WTC11 (cell line): ENCODE data around the gene CHRM5. TPM values are rescaled to one million over a fixed set of nuclear protein-coding genes. Genes with fewer than 3 reads are reported as not detected.

ENCODE experiments used
- ATAC-seq: fragments of 200-7000 bp; cut with Tn5 transposase; 2 replicates; pipeline ENCODE4 v1.10.0; 2021; ENCODE audit warnings: mild to moderate bottlenecking, moderate library complexity
- Bru-seq: library from RNA; stranded (reverse); fragments of 400-500 nt; gene quantifications from one replicate; lab custom pipeline; 2021; lab: Mats Ljungman, UMichigan
- CTCF ChIA-PET: fragments of 300-600 bp; sonication (Branson Sonifier 250); formaldehyde crosslinking; loops from one replicate; lab custom pipeline; 2021; ENCODE audit warnings: antibody characterized with exemption; lab: Charles Lee
- POLR2A ChIA-PET: fragments of 350-600 bp; sonication (Branson Sonifier 250); formaldehyde crosslinking; loops from one replicate; lab custom pipeline; 2021; ENCODE audit warnings: antibody characterized with exemption; lab: Charles Lee
- DNase-seq: peaks from one replicate; pipeline ENCODE4 v3.0.0; 2021; ENCODE audit warnings: low spot score
- H3K27ac Mint-ChIP-seq: 2 replicates; pipeline ENCODE4 v1.8.0; 2021; ENCODE audit warnings: mixed read lengths
- H3K27me3 Mint-ChIP-seq: 2 replicates; pipeline ENCODE4 v1.8.0; 2021; ENCODE audit warnings: low read depth, mild to moderate bottlenecking, moderate library complexity, mixed read lengths
- H3K36me3 Mint-ChIP-seq: 2 replicates; pipeline ENCODE4 v1.8.0; 2021; ENCODE audit warnings: mixed read lengths
- H3K4me1 Mint-ChIP-seq: 2 replicates; pipeline ENCODE4 v1.8.0; 2022; ENCODE audit warnings: mixed read lengths
- H3K4me3 Mint-ChIP-seq: 2 replicates; pipeline ENCODE4 v1.8.0; 2021; ENCODE audit warnings: mild to moderate bottlenecking, moderate library complexity, mixed read lengths
- H3K9me3 Mint-ChIP-seq: 2 replicates; pipeline ENCODE4 v1.8.0; 2021; ENCODE audit warnings: mixed read lengths
- ATF1 ChIP-seq: sonication (generic); formaldehyde crosslinking; IDR thresholded peaks from 2 replicates; pipeline ENCODE4 v1.8.1; 2023; ENCODE audit warnings: mild to moderate bottlenecking, moderate library complexity, missing genetic modification reagents
- ELF4 ChIP-seq: sonication (generic); formaldehyde crosslinking; IDR thresholded peaks from 2 replicates; pipeline ENCODE4 v1.8.1; 2022; ENCODE audit warnings: low read depth, mild to moderate bottlenecking, moderate library complexity, missing genetic modification reagents
- FOXK1 ChIP-seq: sonication (generic); formaldehyde crosslinking; IDR thresholded peaks from 2 replicates; pipeline ENCODE4 v1.8.0; 2022; ENCODE audit warnings: mild to moderate bottlenecking, moderate library complexity, missing genetic modification reagents
- JUN ChIP-seq: sonication (generic); formaldehyde crosslinking; IDR thresholded peaks from 2 replicates; pipeline ENCODE4 v1.8.0; 2023; ENCODE audit warnings: mild to moderate bottlenecking, missing genetic modification reagents
- NR1H2 ChIP-seq: sonication (generic); formaldehyde crosslinking; IDR thresholded peaks from 2 replicates; pipeline ENCODE4 v1.9.0; 2021; ENCODE audit warnings: mild to moderate bottlenecking, moderate library complexity, missing genetic modification reagents
- NR2C2 ChIP-seq: sonication (generic); formaldehyde crosslinking; IDR thresholded peaks from 2 replicates; pipeline ENCODE4 v1.8.0; 2022; ENCODE audit warnings: mild to moderate bottlenecking, missing genetic modification reagents
- OVOL2 ChIP-seq: fragments of 250-450 bp; sonication (Bioruptor Pico); IDR thresholded peaks from 2 replicates; pipeline ENCODE4 v1.9.0; 2021; ENCODE audit warnings: mild to moderate bottlenecking, borderline replicate concordance
- PRRX2 ChIP-seq: fragments of 250-450 bp; sonication (Bioruptor Pico); IDR thresholded peaks from 2 replicates; pipeline ENCODE4 v1.8.0; 2021; ENCODE audit warnings: mild to moderate bottlenecking
- RELA ChIP-seq: sonication (generic); formaldehyde crosslinking; IDR thresholded peaks from 2 replicates; pipeline ENCODE4 v1.8.1; 2022; ENCODE audit warnings: missing genetic modification reagents, mild to moderate bottlenecking, borderline replicate concordance
- SMAD3 ChIP-seq: sonication (generic); formaldehyde crosslinking; IDR thresholded peaks from 2 replicates; pipeline ENCODE4 v1.8.0; 2022; ENCODE audit warnings: missing genetic modification reagents, mild to moderate bottlenecking, borderline replicate concordance
- SMAD4 ChIP-seq: sonication (generic); formaldehyde crosslinking; IDR thresholded peaks from 2 replicates; pipeline ENCODE4 v1.8.0; 2022; ENCODE audit warnings: mild to moderate bottlenecking, missing genetic modification reagents
- TCF7 ChIP-seq: sonication (generic); formaldehyde crosslinking; IDR thresholded peaks from 2 replicates; pipeline ENCODE4 v1.8.0; 2022; ENCODE audit warnings: mild to moderate bottlenecking, low read depth, missing genetic modification reagents, moderate library complexity
- TEAD4 ChIP-seq: sonication (generic); formaldehyde crosslinking; IDR thresholded peaks from 2 replicates; pipeline ENCODE4 v1.8.0; 2022; ENCODE audit warnings: mild to moderate bottlenecking, missing genetic modification reagents
- TP53 ChIP-seq: sonication (generic); formaldehyde crosslinking; IDR thresholded peaks from 2 replicates; pipeline ENCODE4 v1.8.1; 2023; ENCODE audit warnings: mild to moderate bottlenecking, missing genetic modification reagents
- ZNF138 ChIP-seq: sonication (generic); formaldehyde crosslinking; conservative IDR thresholded peaks from 2 replicates; pipeline ENCODE4 v1.8.1; 2022; ENCODE audit warnings: mild to moderate bottlenecking, moderate library complexity, missing genetic modification reagents
- ZNF232 ChIP-seq: sonication (generic); formaldehyde crosslinking; IDR thresholded peaks from 2 replicates; pipeline ENCODE4 v1.8.0; 2022; ENCODE audit warnings: mild to moderate bottlenecking, missing genetic modification reagents
- ZNF263 ChIP-seq: sonication (generic); formaldehyde crosslinking; IDR thresholded peaks from 2 replicates; pipeline ENCODE4 v1.8.1; 2022; ENCODE audit warnings: low read depth, mild to moderate bottlenecking, moderate library complexity, missing genetic modification reagents
- ZNF416 ChIP-seq: fragments of 250-450 bp; sonication (Bioruptor Pico); IDR thresholded peaks from 2 replicates; pipeline ENCODE4 v1.9.0; 2021; ENCODE audit warnings: mild to moderate bottlenecking, inconsistent platforms
- long read RNA-seq, 3 experiments: library from RNA in 1 of 3; library from capped mRNA in 1 of 3; library from polyadenylated mRNA in 1 of 3; unstranded in 2 of 3; stranded (forward) in 1 of 3; transcript quantifications; one replicate each; pipeline ENCODE4 v2.0.0, GENCODE V29; 2021
- total RNA-seq: library from RNA; stranded (reverse); gene quantifications from 3 replicates; pipeline ENCODE4 v1.2.3, GENCODE V29; 2021
- TF ChIP-seq, protein P1 (sequence below): sonication (generic); formaldehyde crosslinking; IDR thresholded peaks from 2 replicates; pipeline ENCODE4 v1.8.1; 2022; ENCODE audit warnings: low read depth, mild to moderate bottlenecking, moderate library complexity, missing genetic modification reagents, borderline replicate concordance
- TF ChIP-seq, protein P2 (sequence below): sonication (generic); formaldehyde crosslinking; IDR thresholded peaks from 2 replicates; pipeline ENCODE4 v1.8.1; 2022; ENCODE audit warnings: missing genetic modification reagents, borderline replicate concordance
- TF ChIP-seq, protein P3 (sequence below): fragments of 250-450 bp; sonication (Bioruptor Pico); IDR thresholded peaks from 2 replicates; pipeline ENCODE4 v2.1.2; 2022; ENCODE audit warnings: mild to moderate bottlenecking, moderate library complexity
- TF ChIP-seq, protein P4 (sequence below): sonication (generic); formaldehyde crosslinking; IDR thresholded peaks from 2 replicates; pipeline ENCODE4 v1.8.1; 2023; ENCODE audit warnings: mild to moderate bottlenecking, missing genetic modification reagents, moderate library complexity
- TF ChIP-seq, protein P5 (sequence below): sonication (generic); formaldehyde crosslinking; IDR thresholded peaks from 2 replicates; pipeline ENCODE4 v1.8.0; 2023; ENCODE audit warnings: mild to moderate bottlenecking, missing genetic modification reagents

The CHRM5 gene, protein sequence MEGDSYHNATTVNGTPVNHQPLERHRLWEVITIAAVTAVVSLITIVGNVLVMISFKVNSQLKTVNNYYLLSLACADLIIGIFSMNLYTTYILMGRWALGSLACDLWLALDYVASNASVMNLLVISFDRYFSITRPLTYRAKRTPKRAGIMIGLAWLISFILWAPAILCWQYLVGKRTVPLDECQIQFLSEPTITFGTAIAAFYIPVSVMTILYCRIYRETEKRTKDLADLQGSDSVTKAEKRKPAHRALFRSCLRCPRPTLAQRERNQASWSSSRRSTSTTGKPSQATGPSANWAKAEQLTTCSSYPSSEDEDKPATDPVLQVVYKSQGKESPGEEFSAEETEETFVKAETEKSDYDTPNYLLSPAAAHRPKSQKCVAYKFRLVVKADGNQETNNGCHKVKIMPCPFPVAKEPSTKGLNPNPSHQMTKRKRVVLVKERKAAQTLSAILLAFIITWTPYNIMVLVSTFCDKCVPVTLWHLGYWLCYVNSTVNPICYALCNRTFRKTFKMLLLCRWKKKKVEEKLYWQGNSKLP
- total RNA-seq (not detected in 3 replicates), Bru-seq, nascent RNA (percentile 13 among the genes with signal in this experiment)
- long read RNA-seq, experiment 1: 0 reads
- long read RNA-seq, experiment 2: 0 reads
- long read RNA-seq, experiment 3: 0 reads

DNA sequence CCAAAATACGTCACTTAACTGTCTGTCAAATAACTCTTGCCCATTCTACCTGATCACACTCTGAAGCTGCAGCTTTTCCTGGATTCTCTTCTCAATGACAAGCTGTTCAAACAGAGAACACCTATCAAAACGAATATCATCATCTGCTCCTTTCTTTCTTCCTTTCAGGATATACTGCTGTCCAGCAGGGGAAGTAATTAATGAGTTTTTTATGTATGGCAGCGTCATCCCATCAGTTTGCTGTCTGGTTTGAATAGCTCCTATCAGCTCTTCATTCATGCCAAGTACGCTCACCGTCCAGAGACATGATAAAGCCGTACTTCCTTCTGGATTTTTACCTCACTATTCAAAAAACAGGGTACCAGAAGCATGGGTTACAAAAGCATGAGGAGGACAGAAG is at the start of gene CHRM5:
Gene CHRM5, plus strand, starts transcription at position 274 of the 400 bp plus-strand sequence. CDS start 94,221 bp downstream, outside the sequence.
- TF ChIP-seq ZNF263 (CRISPR knock-in tag): no peak
- TF ChIP-seq SMAD4: no peak
- TF ChIP-seq, protein P1, sequence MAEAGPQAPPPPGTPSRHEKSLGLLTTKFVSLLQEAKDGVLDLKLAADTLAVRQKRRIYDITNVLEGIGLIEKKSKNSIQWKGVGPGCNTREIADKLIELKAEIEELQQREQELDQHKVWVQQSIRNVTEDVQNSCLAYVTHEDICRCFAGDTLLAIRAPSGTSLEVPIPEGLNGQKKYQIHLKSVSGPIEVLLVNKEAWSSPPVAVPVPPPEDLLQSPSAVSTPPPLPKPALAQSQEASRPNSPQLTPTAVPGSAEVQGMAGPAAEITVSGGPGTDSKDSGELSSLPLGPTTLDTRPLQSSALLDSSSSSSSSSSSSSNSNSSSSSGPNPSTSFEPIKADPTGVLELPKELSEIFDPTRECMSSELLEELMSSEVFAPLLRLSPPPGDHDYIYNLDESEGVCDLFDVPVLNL (CRISPR knock-in tag): no peak
- no peak for TF ChIP-seq FOXK1 (CRISPR knock-in tag)
- TF ChIP-seq JUN (CRISPR knock-in tag): no peak
- TF ChIP-seq ZNF232: no peak
- TF ChIP-seq TP53 (CRISPR knock-in tag): no peak
- TF ChIP-seq OVOL2 (CRISPR knock-in tag): no peak
- TF ChIP-seq, protein P2, sequence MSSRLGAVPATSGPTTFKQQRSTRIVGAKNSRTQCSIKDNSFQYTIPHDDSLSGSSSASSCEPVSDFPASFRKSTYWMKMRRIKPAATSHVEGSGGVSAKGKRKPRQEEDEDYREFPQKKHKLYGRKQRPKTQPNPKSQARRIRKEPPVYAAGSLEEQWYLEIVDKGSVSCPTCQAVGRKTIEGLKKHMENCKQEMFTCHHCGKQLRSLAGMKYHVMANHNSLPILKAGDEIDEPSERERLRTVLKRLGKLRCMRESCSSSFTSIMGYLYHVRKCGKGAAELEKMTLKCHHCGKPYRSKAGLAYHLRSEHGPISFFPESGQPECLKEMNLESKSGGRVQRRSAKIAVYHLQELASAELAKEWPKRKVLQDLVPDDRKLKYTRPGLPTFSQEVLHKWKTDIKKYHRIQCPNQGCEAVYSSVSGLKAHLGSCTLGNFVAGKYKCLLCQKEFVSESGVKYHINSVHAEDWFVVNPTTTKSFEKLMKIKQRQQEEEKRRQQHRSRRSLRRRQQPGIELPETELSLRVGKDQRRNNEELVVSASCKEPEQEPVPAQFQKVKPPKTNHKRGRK: no peak
- TF ChIP-seq PRRX2: no peak
- no peak for TF ChIP-seq ZNF416
- TF ChIP-seq, protein P3, sequence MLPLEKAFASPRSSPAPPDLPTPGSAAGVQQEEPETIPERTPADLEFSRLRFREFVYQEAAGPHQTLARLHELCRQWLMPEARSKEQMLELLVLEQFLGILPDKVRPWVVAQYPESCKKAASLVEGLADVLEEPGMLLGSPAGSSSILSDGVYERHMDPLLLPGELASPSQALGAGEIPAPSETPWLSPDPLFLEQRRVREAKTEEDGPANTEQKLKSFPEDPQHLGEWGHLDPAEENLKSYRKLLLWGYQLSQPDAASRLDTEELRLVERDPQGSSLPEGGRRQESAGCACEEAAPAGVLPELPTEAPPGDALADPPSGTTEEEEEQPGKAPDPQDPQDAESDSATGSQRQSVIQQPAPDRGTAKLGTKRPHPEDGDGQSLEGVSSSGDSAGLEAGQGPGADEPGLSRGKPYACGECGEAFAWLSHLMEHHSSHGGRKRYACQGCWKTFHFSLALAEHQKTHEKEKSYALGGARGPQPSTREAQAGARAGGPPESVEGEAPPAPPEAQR (CRISPR knock-in tag): no peak
- no peak for TF ChIP-seq RELA
- TF ChIP-seq NR2C2: no peak
- TF ChIP-seq NR1H2 (CRISPR knock-in tag): no peak
- TF ChIP-seq, protein P4, sequence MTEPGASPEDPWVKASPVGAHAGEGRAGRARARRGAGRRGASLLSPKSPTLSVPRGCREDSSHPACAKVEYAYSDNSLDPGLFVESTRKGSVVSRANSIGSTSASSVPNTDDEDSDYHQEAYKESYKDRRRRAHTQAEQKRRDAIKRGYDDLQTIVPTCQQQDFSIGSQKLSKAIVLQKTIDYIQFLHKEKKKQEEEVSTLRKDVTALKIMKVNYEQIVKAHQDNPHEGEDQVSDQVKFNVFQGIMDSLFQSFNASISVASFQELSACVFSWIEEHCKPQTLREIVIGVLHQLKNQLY: no peak
- no peak for TF ChIP-seq ELF4 (CRISPR knock-in tag)
- no peak for TF ChIP-seq TCF7 (CRISPR knock-in tag)
- no peak for TF ChIP-seq ZNF138 (CRISPR knock-in tag)
- Mint-ChIP-seq H3K4me1 (peaks cover 15% of the 10 kb centered on the region), H3K27ac (no peak within 1 kb of the TSS), H3K9me3 (no peaks in the 10 kb centered on the region), H3K4me3 (no peak within 1 kb of the TSS), H3K36me3 (no peaks in the 10 kb centered on the region), H3K27me3 (no peaks in the 10 kb centered on the region)
- POLR2A ChIA-PET: no interaction called here
- CTCF ChIA-PET: interaction anchor here (1.9 to 2.3 kb wide), 2 partner anchors 17 to 231 kb away, joined by 7 to 22 read pairs; no protein-coding TSS in a partner anchor
- ATAC-seq: no peak
- no peak for DNase-seq

DNA sequence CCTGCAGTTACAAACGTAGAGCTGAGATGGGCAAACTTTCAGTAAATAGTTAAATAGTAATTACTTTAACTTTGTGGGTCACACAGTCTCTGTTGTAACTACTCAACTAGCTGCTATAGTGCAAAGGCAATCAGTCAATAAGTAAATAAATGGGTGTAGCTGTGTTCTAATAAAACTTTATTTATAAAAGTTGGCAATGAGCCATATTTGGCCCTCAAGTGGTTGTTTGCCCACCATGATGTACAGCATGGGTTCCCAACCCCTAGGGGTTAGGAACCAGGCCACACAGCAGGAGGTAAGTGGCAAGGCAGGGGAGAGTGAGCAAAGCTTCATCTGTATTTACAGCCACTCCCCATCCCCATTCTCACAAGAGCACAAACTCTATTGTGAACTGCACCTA is 44.9 kb upstream of the CHRM5 start:
- H3K27ac Mint-ChIP-seq: no peak overlapping the region
- H3K27me3 Mint-ChIP-seq: no peaks in the 10 kb centered on the region
- ChIA-PET POLR2A (no interaction called here), CTCF (no interaction called here)
- ATAC-seq (no peak), DNase-seq (no peak)
- H3K4me1 Mint-ChIP-seq: no peaks in the 10 kb centered on the region
- H3K9me3 Mint-ChIP-seq: peaks cover 10% of the 10 kb centered on the region
- TF ChIP-seq JUN (CRISPR knock-in tag) (no peak), TEAD4 (no peak), ATF1 (CRISPR knock-in tag) (no peak), SMAD3 (CRISPR knock-in tag) (no peak)
- TF ChIP-seq, protein P5, sequence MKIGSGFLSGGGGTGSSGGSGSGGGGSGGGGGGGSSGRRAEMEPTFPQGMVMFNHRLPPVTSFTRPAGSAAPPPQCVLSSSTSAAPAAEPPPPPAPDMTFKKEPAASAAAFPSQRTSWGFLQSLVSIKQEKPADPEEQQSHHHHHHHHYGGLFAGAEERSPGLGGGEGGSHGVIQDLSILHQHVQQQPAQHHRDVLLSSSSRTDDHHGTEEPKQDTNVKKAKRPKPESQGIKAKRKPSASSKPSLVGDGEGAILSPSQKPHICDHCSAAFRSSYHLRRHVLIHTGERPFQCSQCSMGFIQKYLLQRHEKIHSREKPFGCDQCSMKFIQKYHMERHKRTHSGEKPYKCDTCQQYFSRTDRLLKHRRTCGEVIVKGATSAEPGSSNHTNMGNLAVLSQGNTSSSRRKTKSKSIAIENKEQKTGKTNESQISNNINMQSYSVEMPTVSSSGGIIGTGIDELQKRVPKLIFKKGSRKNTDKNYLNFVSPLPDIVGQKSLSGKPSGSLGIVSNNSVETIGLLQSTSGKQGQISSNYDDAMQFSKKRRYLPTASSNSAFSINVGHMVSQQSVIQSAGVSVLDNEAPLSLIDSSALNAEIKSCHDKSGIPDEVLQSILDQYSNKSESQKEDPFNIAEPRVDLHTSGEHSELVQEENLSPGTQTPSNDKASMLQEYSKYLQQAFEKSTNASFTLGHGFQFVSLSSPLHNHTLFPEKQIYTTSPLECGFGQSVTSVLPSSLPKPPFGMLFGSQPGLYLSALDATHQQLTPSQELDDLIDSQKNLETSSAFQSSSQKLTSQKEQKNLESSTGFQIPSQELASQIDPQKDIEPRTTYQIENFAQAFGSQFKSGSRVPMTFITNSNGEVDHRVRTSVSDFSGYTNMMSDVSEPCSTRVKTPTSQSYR (CRISPR knock-in tag): no peak
- H3K4me3 Mint-ChIP-seq: no peak overlapping the region
- peaks cover 3% of the 10 kb centered on the region for H3K36me3 Mint-ChIP-seq
